Kidney tubule cell (primary cell): Measurements from ENCODE around the gene ACVR1.
"Not testable (repeated sequence)": the region's sequence is repeated elsewhere in the genome, so short reads cannot be mapped to it uniquely, and the experiment has no call there.

Experiments
- DNase-seq: peaks from one replicate; pipeline ENCODE4 v3.0.0-alpha.2; 2018; ENCODE audit warnings: low spot score

ACVR1 gene

GRCh38 chr2:157830266-157830665 lies 45.9 kb downstream of the ACVR1 start:
- no peak for DNase-seq

- no peak for DNase-seq
Observed at GRCh38 chr2:157827377-157827776, 48.8 kb downstream of the ACVR1 start.

- DNase-seq, result not testable (repeated sequence)
Observed at GRCh38 chr2:157826644-157827043, 49.5 kb downstream of the ACVR1 start.

- peak; percentile 45 for DNase-seq
Observed at GRCh38 chr2:157825885-157826284, 50.2 kb downstream of the ACVR1 start.

GRCh38 chr2:157822993-157823392 lies 53.1 kb downstream of the ACVR1 start:
- DNase-seq, result peak; percentile 42

GRCh38 chr2:157822533-157822932 lies 53.6 kb downstream of the ACVR1 start:
- DNase-seq, result no peak

GRCh38 chr2:157821519-157822131 lies 54.5 kb downstream of the ACVR1 start:
- no peak for DNase-seq

GRCh38 chr2:157820193-157820592 lies 55.9 kb downstream of the ACVR1 start:
- no peak for DNase-seq

GRCh38 chr2:157819761-157820160 lies 56.4 kb downstream of the ACVR1 start:
- DNase-seq, result no peak

GRCh38 chr2:157818227-157818626 lies 57.9 kb downstream of the ACVR1 start:
- no peak for DNase-seq

- DNase-seq, result no peak
Observed at GRCh38 chr2:157815421-157815820, 60.7 kb downstream of the ACVR1 start.

- DNase-seq, result no peak
Observed at GRCh38 chr2:157813467-157813866, 62.7 kb downstream of the ACVR1 start.

- no peak for DNase-seq
Observed at GRCh38 chr2:157810037-157810436, 66.1 kb downstream of the ACVR1 start.

GRCh38 chr2:157809212-157809611 lies 66.9 kb downstream of the ACVR1 start:
- no peak for DNase-seq

- no peak for DNase-seq
Observed at GRCh38 chr2:157808421-157808820, 67.7 kb downstream of the ACVR1 start.

- DNase-seq, result no peak
Observed at GRCh38 chr2:157806426-157807077, 69.6 kb downstream of the ACVR1 start.

GRCh38 chr2:157805519-157805918 lies 70.6 kb downstream of the ACVR1 start:
- no peak for DNase-seq

- no peak for DNase-seq
Observed at GRCh38 chr2:157804355-157804754, 71.8 kb downstream of the ACVR1 start.

- DNase-seq, result no peak
Observed at GRCh38 chr2:157803952-157804351, 72.2 kb downstream of the ACVR1 start.

- no peak for DNase-seq
Observed at GRCh38 chr2:157803476-157803875, 72.7 kb downstream of the ACVR1 start.

- DNase-seq, result no peak
Observed at GRCh38 chr2:157800838-157801495, 75.2 kb downstream of the ACVR1 start.

GRCh38 chr2:157793053-157793612 lies 83.0 kb downstream of the ACVR1 start:
- DNase-seq, result no peak
